Breast epithelium (tissue), 4 donors: ENCODE results near the gene PALM3. TPM values are rescaled to one million over a fixed set of nuclear protein-coding genes. Genes with fewer than 3 reads are reported as not detected.

Source experiments
- DNase-seq, 2 donors: peaks; one replicate each; pipeline ENCODE4 v3.0.0-alpha.2; 2019; ENCODE audit warnings: low spot score in 2 of 2
- H3K27ac ChIP-seq, 2 donors: fragments of 200-600 bp; sonication (generic) in 1 of 2; one replicate each; pipeline ENCODE4 v1.5.1; 2016 to 2019; ENCODE audit warnings: mild to moderate bottlenecking in 1 of 2
- H3K27me3 ChIP-seq, 2 donors: fragments of 200-600 bp; sonication (generic) in 1 of 2; one replicate each; pipeline versions ENCODE4 v1.5.1 to v1.6.0; 2017 to 2019; ENCODE audit warnings: control low read depth in 1 of 2, mild to moderate bottlenecking in 1 of 2
- H3K36me3 ChIP-seq: fragments of 200-600 bp; one replicate; pipeline ENCODE4 v1.5.1; 2019
- H3K4me1 ChIP-seq, 2 donors: fragments of 200-600 bp; sonication (generic); one replicate each; pipeline ENCODE4 v1.5.1; 2016 to 2019; ENCODE audit warnings: control low read depth in 1 of 2
- H3K4me3 ChIP-seq, 3 donors: fragments of 200-600 bp; sonication (generic); 1 replicate in 2 of 3; 2 replicates in 1 of 3; pipeline ENCODE4 v1.5.1; 2016 to 2019; ENCODE audit warnings: mild to moderate bottlenecking in 3 of 3, moderate library complexity in 2 of 3
- H3K9me3 ChIP-seq, 2 donors: fragments of 200-600 bp; sonication (generic) in 1 of 2; one replicate each; pipeline ENCODE4 v1.5.1; 2016 to 2019; ENCODE audit warnings: control low read depth in 1 of 2
- POLR2A ChIP-seq: fragments of 450-650 bp; IDR thresholded peaks from one replicate; pipeline ENCODE4 v1.6.1; 2016; ENCODE audit warnings: antibody characterized with exemption, mild to moderate bottlenecking, moderate library complexity
- POLR2AphosphoS5 ChIP-seq, 3 donors: sonication (generic); formaldehyde crosslinking; IDR thresholded peaks; one replicate each; pipeline ENCODE4 v1.6.1; 2017; ENCODE audit warnings: antibody characterized with exemption in 3 of 3
- intact Hi-C: fragments of 100-400 bp; cut with DNase I; formaldehyde crosslinking; loops from one replicate; pipeline ENCODE4 v1.15.1; 2023; ENCODE audit warnings: low total_unique reads
- total RNA-seq, 3 donors: library from RNA; depleted of rRNA; stranded (reverse); fragments of >200 nt; gene quantifications; one replicate each; pipeline ENCODE4 v1.1.0, GENCODE V29; 2016
- TF ChIP-seq, protein P1 (sequence below), 3 donors: fragments of 450-650 bp; IDR thresholded peaks; one replicate each; pipeline ENCODE4 v1.5.1; 2016 to 2017; ENCODE audit warnings: antibody characterized with exemption in 3 of 3, mild to moderate bottlenecking in 3 of 3, moderate library complexity in 3 of 3

Gene PALM3
- total RNA-seq, 3 donors from 2014 or later, result 2.5 to 3.9 TPM; not detected in 1

DNA sequence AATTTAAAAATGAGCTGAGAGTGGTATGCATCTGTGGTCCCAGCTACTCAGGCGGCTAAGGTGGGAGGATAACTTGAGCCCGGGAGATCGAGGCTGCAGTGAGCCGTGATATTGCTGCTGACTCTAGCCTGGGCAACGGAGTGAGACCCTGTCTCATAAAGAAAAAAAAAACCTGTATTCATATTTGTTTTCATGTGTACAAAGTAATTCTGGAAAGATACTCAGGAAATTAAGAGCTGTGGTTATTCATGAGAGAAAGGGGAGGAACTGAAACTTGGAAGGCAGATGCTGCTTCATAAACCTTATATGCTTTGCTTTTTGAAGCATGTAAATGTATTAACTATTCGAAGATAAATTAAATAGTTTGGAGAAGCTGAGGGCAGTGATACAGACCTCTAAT lies 42.8 kb downstream of the PALM3 start:
- no peaks in the 10 kb centered on the region for H3K4me1 ChIP-seq
- no peak overlapping the region for H3K27ac ChIP-seq
- H3K4me3 ChIP-seq, result no peak overlapping the region
- no peak for TF ChIP-seq POLR2A
- TF ChIP-seq, protein P1, sequence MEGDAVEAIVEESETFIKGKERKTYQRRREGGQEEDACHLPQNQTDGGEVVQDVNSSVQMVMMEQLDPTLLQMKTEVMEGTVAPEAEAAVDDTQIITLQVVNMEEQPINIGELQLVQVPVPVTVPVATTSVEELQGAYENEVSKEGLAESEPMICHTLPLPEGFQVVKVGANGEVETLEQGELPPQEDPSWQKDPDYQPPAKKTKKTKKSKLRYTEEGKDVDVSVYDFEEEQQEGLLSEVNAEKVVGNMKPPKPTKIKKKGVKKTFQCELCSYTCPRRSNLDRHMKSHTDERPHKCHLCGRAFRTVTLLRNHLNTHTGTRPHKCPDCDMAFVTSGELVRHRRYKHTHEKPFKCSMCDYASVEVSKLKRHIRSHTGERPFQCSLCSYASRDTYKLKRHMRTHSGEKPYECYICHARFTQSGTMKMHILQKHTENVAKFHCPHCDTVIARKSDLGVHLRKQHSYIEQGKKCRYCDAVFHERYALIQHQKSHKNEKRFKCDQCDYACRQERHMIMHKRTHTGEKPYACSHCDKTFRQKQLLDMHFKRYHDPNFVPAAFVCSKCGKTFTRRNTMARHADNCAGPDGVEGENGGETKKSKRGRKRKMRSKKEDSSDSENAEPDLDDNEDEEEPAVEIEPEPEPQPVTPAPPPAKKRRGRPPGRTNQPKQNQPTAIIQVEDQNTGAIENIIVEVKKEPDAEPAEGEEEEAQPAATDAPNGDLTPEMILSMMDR (IDR thresholded peaks at IDR 0.05), result no peak
- H3K27me3 ChIP-seq, result no peaks in the 10 kb centered on the region
- intact Hi-C loops, result no loop called here
- no peaks in the 10 kb centered on the region for H3K9me3 ChIP-seq
- no peaks in the 10 kb centered on the region for H3K36me3 ChIP-seq
- no peak for DNase-seq

GRCh38 chr19:14015524-14016035 lies 46.3 kb downstream of the PALM3 start:
- Histone ChIP-seq H3K4me1 (no peaks in the 10 kb centered on the region), H3K9me3 (no peaks in the 10 kb centered on the region), H3K4me3 (no peak overlapping the region), H3K36me3 (no peaks in the 10 kb centered on the region), H3K27ac (no peak overlapping the region), H3K27me3 (no peaks in the 10 kb centered on the region)
- TF ChIP-seq, protein P1 (IDR thresholded peaks at IDR 0.05), result no peak
- no peak for DNase-seq
- intact Hi-C loops, result no loop called here

DNA sequence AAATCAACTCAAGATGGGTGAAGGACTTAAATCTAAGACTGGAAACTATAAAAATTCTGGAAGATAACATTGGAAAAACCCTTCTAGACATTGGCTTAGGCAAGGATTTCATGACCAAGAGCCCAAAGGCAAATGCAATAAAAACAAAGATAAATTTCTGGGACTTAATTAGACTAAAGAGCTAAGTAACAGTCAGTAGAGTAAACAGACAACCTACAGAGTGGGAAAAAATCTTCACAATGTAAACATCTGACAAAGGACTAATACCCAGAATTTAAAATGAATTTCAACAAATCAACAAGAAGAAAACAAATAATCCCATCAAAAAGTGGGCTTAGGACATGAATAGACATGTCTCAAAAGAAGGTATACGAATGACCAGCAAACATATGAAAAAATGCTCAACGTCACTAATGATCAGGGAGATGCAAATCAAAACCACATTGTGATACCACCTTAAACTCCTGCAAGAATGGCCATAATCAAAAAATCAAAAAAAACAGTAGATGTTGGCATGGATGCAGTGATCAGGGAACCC lies 49.4 kb downstream of the PALM3 start:
- intact Hi-C loops, result no loop called here
- no peak overlapping the region for H3K4me3 ChIP-seq
- no peak for DNase-seq
- no peak for TF ChIP-seq POLR2AphosphoS5 (IDR thresholded peaks at IDR 0.05)
- no peak for TF ChIP-seq POLR2A
- TF ChIP-seq, protein P1 (IDR thresholded peaks at IDR 0.05), result no peak
- no peaks in the 10 kb centered on the region for H3K4me1 ChIP-seq
- H3K36me3 ChIP-seq, result no peaks in the 10 kb centered on the region
- H3K27ac ChIP-seq, result no peak overlapping the region
- no peaks in the 10 kb centered on the region for H3K27me3 ChIP-seq
- no peaks in the 10 kb centered on the region for H3K9me3 ChIP-seq

DNA sequence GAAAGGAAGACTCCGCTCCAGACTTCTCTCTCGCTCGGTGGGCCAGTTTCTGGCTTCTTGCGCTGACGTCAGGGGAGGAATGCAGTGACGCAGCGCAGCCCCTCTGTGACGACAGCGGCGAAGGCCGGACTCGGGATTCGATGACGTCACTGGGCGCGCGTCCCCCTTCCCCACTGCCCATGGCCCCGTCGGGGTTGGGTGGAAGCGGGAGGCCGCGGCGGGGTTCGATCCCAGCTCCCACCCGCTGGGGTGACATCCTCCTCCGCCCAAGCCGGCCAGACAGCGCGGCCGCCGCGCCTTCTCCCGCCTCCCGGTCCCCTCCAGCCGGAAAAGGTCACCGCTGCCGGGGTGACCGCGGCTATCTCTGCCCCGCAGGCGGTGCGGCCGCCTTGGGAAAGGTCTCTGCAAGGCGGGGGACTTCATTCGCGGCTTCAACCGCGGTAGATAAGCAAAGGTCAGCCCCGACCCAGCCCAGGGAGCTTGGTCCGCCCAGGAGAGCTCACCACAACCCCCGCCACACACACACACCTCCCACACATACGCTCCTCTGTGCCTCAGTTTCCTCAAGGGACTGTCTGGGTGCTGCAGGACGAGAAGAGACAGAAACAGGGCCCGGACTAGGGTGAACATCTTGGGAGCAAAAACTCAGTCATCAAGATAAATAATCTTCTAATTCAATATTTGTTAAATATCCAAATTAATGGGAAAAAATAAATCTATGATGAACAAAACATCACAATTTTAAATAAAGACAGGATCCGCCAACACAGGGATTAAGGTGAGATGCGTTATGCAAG lies 54.9 kb downstream of the PALM3 start:
- peak; percentile 26 for TF ChIP-seq POLR2A
- TF ChIP-seq, protein P1 (IDR thresholded peaks at IDR 0.05), result no peak
- TF ChIP-seq POLR2AphosphoS5 (IDR thresholded peaks at IDR 0.05), result peak; percentile 93 to 95 (median 95)
- peak in 1 of 2 donors; percentile 84 for DNase-seq
- Histone ChIP-seq H3K4me1 (peaks cover 0 to 21% of the 10 kb centered on the region in 2 donors), H3K27me3 (no peaks in the 10 kb centered on the region), H3K27ac (peak overlapping the region; percentile 99 to 100), H3K9me3 (no peaks in the 10 kb centered on the region), H3K4me3 (peak overlapping the region; percentile 76 to 88 (median 78)), H3K36me3 (no peaks in the 10 kb centered on the region)
- intact Hi-C loops, result no loop called here

DNA sequence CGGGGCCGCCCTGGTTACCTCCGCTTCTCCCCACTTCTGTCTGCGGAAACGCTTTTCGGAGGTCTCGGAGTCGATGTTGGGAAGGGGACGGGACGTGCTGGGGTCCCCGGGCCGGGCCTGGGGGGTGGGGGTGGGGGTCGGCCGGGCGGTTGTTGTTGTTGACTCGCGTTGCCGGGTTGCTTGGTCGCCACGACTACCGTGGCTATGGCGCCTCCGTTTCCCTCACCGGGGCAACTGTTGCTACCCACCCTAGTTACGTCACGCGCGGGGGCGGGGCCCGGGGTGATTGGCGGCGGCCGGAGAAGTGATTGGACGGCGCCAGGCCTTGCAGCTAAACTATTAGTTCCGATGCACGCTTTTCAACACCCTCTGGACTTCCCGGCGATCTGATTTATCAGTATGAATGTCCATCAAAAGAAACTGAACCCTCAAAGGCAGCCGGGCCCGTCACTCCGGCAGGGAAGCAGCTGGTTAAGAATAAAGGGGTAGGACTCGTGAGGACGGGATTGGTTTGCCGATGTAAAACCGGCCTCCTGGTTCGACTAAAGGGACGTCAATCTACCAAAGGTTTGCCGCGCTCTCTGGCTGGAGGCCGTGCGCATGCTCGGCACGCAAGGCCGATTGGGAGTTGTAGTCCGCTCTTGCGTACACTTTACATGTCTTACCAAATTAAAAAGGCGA lies 55.7 kb downstream of the PALM3 start, which contains the start of gene RFX1:
Gene RFX1, minus strand, starts transcription at position 236 of the 681 bp plus-strand sequence. CDS start 12,477 bp downstream, outside the sequence.
- Histone ChIP-seq H3K9me3 (no peaks in the 10 kb centered on the region), H3K36me3 (no peaks in the 10 kb centered on the region), H3K4me3 (peak within 1 kb of the TSS; percentile 76 to 88 (median 78)), H3K4me1 (peaks cover 0 to 21% of the 10 kb centered on the region in 2 donors), H3K27me3 (no peaks in the 10 kb centered on the region), H3K27ac (peak within 1 kb of the TSS; percentile 99 to 100)
- peak; percentile 100 for DNase-seq
- intact Hi-C loops, result no loop called here
- TF ChIP-seq, protein P1 (IDR thresholded peaks at IDR 0.05), result no peak
- TF ChIP-seq POLR2A (no peak), POLR2AphosphoS5 (IDR thresholded peaks at IDR 0.05) (no peak)
